ENCODE measurements around the gene C2.

The C2 gene

DNA sequence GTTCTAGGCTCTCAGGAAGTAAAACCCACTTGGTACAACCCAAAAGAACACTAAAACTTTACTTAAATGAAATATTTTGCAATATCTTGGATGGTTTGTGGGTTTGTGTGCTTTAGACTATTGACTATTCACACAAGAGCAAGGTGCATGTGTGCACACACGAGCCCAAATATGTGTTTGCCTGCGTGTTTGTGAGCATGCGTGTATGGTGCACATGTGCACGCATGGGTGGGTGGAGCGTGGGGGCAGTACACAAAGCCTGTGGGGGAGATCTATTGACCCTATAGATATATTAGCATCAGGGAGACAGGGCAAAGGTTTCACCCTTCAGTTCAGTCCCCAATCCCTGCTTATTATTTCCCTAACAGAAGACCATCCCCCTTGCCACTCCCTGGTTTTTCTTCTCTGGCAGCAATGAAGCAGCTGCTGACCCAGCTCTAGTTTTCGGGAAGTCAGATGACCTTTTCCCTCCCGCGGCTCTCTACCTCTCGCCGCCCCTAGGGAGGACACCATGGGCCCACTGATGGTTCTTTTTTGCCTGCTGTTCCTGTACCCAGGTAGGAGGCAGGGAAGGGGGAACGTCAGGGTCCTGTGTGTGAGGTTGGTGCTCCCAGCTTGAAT lies at the start of gene C2:
Gene C2, plus strand, starts transcription at position 476 of the 621 bp plus-strand sequence. Its CDS starts 36 bp downstream, at position 512.
- no peak for DNase-seq

GRCh38 chr6:31878222-31878621 lies 49.3 kb upstream of the C2 start:
- DNase-seq = no peak

DNA sequence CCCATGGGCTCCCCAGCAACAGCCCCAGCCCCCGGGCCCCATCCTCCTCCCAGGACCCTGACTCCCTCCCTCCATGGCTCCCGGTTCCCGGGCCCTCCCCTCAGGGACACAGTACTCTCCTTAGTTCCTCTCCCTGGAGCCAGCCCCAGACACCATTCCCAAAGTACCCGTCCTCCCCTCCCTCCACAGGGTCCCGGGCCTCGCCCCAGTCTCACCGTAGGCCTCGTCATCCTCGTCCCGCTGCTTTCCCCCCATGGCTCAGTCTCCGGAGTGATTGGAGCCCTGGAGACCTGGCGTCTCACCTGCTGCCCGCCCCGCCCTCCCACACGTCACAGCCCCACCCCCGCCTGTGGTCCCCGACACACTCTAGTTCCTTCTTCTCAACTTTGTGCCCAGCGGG lies 48.8 kb upstream of the C2 start, which contains the start of gene SLC44A4:
Gene SLC44A4, minus strand, starts transcription at position 272 of the 400 bp plus-strand sequence. Its CDS starts 17 bp downstream, at position 255.
- DNase-seq = no peak

- no peak for DNase-seq
These were observed 48.4 kb upstream of the C2 start for GRCh38 chr6:31879143-31879542.

DNA sequence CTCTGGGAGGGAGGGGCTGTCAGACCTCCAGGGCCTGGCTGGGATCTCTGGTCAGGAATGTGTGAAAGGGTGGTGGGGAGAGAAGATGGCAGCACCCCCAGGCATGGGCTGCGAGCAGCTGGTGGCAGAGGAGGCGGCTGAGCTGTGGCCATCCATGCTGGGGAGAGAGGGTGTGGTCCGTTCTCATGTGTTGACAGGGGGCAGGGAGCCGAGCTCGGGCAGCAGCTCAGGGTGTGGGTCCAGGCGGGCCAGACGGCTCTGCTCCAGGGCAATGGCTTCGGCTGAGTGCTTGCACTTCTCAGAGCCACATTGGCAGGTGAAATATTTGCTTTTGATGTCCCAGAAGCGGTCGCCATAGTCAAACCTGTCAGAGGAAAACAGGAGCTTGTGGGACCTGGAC lies 47.6 kb upstream of the C2 start:
- DNase-seq = no peak

DNA sequence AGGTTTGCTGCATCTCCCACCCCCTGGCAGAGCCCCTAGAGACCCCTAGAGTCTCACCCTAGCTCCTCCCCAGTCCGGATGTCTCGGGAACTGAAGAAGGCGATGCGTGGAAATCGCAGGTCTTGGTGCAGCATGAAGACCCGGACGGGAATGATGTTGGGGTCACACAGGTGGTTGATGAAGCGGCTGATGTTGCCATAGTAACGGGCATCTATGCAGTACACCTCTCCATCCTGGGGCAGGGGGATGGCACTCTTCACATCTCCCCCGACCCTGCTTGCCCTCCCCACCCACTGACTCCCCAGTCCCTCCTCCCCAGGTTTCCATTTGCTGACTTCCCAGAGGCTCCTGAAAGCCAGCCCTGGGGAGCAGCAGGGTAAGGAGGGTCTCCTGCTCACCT lies 46.9 kb upstream of the C2 start:
- no peak for DNase-seq

DNA sequence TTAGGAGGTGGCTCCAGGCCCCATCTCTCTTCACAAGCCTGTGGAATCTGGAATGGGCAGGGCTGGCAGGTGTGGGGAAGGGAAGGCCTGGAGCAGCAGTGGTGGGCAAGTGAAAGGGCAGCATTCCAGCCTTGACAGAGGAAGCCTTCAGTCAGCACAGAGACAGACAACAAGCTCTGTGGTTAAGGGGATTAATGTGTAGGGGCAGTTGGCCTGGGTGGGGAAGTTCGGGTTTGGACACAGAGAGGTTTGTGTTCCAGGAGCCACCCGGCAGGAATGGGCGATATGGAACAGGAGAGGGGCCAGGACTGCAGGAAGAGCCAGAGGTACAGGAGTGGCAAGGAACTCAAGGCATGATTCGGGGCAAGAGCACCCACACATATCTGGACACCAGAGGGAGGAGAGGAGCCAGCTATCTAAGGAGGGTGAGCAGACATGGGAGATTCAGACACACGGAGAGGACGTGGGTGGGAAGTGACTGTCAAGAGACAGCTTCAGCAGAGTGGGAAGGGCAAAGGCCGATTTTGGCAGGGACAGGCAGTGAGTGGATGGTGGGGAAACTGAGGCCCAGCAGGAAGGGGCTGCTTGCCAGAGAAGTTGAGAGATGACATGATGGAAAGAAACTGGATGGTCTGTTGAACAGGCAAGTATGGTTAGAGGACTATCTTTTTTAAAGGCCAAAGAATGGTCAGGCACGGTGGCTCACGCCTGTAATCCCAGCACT lies 46.2 kb upstream of the C2 start:
- DNase-seq = no peak

DNA sequence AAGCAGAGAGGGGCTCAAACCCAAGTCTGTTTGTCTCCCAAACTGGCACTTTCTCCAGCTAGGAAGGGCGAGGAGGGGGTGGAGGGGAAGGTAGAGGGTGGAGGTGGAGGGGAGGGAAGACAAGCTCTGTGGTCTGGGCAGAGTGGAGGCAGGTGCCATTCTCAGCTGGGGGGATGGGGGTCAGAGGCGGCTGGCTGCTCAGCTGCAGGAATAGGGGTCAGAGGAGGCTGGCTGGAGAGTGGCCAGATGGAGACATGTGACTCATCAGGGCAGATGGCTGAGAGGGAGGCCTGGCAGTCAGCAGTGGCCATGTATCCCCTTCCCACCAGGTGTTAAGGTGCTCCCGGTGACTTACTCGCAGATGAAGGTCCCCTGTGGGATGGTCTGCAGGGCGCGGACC lies 45.2 kb upstream of the C2 start:
- no peak for DNase-seq

GRCh38 chr6:31883676-31884075 lies 43.8 kb upstream of the C2 start:
- no peak for DNase-seq

GRCh38 chr6:31884528-31885035 lies 42.9 kb upstream of the C2 start:
- DNase-seq = no peak

- no peak for DNase-seq
These were observed 41.0 kb upstream of the C2 start for GRCh38 chr6:31886541-31886991.

DNA sequence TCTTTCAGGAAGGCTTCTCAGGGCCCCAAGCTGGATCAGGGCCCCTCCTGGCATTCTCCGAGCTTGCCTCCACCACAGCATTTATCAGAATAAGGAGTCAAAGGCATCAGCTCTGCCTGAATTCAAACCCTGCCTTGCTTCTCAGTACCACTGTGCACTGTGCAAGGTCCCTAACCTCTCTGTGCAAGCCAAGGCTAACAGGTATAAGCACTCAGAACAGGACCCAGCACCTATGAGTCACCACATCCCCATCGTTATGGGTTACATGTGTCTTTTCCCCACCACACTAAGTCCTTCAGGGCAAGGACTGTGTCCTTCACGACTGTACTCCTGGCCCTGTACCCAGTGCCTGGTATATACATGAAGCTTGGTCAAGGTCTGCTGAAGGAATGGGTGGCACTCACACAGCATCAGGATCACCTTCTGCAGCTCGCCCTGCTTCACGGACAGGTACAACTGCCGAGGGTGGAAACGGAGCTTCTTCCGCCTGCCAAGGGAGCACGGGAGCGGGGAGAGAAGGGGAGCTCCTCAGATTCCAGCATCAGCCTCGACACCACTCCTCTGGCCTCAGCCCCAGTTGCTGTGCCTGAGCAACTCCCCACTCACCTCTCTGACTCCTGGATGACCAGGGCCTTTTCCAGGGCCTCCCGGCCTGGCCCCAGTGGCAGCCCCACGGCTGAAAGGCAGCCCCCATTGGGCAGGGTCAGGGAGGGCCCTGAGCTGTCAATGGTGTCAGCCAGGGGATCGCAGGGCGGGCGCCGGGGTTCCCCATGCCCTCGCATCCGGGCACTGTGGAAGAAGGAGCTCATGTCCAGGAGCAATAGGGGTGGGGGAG lies 40.1 kb upstream of the C2 start:
- no peak for DNase-seq

DNA sequence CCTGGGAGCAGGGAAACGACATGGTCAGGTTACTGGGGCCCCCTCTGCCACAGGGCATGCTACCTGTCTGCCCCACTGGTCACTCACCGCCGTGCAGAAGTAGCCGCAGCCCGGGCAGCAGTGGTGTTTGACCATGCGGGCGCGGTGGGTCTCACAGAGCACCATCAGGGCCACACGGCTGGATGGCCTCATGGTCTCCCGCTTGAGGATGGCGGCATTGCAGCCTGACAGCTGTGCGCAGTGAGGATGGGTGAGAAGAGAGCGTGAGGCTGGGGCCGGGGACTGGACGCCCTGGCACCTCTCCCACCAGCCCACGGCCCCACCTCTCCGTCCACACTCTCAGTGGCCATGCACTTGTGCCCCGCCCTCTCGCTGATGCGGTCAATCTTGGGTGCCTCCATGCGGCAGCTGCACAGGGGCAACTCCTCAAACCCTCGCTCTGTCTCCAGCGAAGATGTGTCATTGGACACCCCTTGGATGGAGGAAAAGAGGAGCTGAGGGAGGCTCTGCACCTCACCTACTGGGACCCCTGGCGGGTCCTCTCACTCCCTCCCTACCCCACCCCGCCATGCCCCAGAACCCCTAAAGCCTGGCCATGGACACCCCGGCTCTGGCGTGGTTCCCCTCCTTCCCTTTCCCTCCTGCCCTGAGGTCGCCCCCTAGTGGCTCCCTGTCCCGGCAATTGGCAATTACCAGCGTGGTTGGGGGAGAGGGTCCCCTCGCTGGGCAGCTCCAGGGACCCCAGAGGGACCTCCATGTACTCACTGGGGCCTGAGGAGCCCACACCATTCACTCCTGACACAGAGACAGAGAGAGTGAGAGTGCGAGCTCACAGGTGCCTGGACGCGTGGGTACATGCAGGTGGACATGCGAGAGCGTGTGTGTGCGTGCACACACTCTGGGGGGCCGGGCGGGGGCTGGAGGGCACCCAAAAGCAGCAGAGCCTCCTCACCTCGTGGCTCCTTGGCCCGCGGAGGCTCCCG lies 39.0 kb upstream of the C2 start:
- no peak for DNase-seq

GRCh38 chr6:31889331-31889972 lies 38.1 kb upstream of the C2 start:
- no peak for DNase-seq

- DNase-seq = no peak
These were observed 34.7 kb upstream of the C2 start for GRCh38 chr6:31892821-31893220.

GRCh38 chr6:31896493-31896855 lies 31.0 kb upstream of the C2 start:
- DNase-seq = no peak

GRCh38 chr6:31896856-31897611 lies 30.5 kb upstream of the C2 start:
- DNase-seq = no peak

DNA sequence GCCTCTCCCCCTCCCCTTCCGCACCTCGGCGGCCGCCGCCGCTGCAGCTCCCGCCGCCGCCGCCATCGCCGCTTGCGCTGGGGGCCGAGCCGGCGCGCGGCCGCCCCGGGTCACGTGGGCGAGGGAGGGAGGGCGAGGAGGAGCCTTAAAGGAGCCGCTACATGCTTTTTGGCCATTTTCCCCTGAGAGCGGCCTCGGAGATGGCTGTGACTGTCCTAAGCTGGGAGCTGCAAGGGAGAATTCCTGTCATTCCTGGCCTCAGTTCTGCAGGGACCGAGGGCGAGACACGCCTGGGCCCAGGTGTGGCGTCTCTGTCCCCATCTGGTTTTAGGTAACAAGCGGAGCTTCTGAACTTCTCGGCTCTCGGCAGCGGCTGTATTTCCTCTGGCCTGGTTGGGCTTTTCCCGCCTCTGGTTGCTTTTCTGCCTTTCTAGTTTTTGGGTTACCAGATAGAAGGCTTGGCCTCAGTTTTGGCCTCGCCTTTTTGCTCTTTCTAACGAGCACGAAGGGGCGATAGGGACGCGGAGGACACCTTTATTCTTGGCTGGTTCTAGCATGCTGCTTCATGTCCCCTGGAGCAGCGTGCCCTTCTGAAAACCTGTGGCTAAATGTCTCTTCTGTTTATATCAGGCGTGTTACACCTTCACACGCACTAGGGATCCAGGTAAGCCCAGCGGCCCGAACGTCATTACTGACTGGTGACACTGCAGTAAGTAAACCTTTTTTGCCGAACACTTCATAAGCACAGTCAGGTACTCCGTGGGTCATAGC lies 29.7 kb upstream of the C2 start, which contains the start of gene EHMT2:
Gene EHMT2, minus strand, starts transcription at position 87 of the 771 bp plus-strand sequence. Its CDS starts 21 bp downstream, at position 66.
- peak; percentile 68 for DNase-seq

DNA sequence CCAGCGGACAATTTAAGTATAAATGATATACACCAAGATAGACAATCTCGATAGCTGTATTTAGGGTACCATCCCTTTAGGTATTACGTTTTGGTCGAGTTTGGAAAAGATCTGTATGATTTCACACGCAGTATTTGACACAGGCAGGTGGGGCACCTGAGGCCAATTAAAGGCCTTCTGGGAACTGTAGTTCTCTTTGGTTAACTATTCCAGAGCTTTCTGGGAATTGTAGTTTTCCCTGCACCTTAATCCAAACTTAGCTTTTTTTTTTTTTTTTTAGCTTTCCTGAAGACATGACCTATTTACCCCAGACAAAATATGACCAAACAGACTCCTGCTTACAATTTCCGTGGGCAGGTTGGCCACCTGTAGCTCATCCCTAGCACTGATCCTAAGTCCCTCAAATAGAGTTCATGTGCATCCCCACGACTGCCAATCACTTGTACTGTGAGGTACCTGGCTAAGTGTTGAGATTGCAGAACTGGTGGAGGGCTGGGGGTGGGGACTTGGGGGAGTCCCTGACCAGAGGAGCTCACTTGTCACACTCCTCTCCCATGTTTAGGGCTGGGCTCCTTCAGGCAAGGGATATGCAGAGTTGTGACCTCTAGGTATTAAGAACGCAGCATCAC lies 29.0 kb upstream of the C2 start:
- DNase-seq = peak; percentile 15

Measured in NCI-H1092 (cell line).